GM10266 (cell line): ENCODE measurements around the gene LENEP.

Source experiments
- DNase-seq: peaks from one replicate; pipeline ENCODE4 v3.0.0; 2012; ENCODE audit errors: extremely low spot score
- CTCF ChIP-seq: IDR thresholded peaks from 2 replicates; pipeline ENCODE4 v1.5.1; 2012; ENCODE audit warnings: mild to moderate bottlenecking, low read depth; ENCODE audit not compliant: control insufficient read depth, insufficient read depth; ENCODE audit errors: missing control alignments

Gene LENEP

GRCh38 chr1:155030243-155030795 lies 36.9 kb downstream of the LENEP start:
- no peak for DNase-seq
- TF ChIP-seq CTCF: no peak

DNA sequence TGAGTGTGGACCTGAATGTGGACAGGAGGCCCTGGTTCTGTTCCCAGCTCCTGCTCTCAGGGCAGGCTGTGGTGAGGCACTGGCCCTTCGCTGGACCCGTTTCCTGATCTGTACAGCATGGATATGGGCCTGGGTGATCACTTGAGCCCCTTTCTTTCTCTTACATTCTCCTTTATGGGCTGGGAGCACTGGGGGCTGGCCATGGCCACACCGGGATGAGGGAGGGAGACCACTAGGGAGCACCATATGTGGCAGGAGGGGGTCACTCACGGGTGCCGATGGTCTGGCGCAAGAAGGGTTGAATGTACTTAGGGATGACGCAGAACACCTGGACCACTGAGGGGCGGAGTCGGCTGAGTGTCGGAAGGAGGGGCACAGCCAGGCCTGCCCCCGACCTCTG lies 37.5 kb downstream of the LENEP start:
- no peak for TF ChIP-seq CTCF
- no peak for DNase-seq

- no peak for TF ChIP-seq CTCF
- no peak for DNase-seq
Measured at GRCh38 chr1:155032886-155033285, 39.5 kb downstream of the LENEP start.

GRCh38 chr1:155033524-155033923 lies 40.1 kb downstream of the LENEP start, which contains the start of the genes DCST1 and DCST2:
Gene DCST1, plus strand, starts transcription at chr1:155033824. Its CDS starts 213 bp downstream, at chr1:155034037.
Gene DCST2, minus strand, starts transcription at chr1:155033781. Its CDS starts 80 bp downstream, at chr1:155033701.
- TF ChIP-seq CTCF: no peak
- no peak for DNase-seq

- TF ChIP-seq CTCF: no peak
- DNase-seq: no peak
Measured at GRCh38 chr1:155034318-155035208, 41.2 kb downstream of the LENEP start.

GRCh38 chr1:155035936-155036335 lies 42.5 kb downstream of the LENEP start:
- no peak for TF ChIP-seq CTCF
- no peak for DNase-seq

DNA sequence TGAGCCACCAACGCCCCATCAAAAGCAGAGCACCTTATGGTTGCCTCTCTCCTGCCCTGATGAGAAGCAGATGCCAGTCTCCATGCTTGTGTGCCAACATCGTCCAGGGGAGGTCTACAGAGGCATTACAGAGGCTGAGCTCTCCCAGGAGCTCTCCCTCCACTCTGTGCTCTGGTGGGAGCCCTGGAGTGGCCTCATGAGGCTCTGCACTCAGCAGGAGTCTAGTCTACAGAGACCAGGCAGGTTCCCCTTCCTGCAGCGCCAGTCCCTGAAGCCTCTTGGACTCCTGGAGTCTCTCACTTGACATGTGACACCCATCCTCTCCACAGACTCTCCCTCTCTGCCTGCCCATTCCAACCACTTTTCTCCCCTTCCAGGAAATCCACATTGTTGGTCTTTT lies 43.7 kb downstream of the LENEP start:
- DNase-seq: no peak
- TF ChIP-seq CTCF: no peak
